HCT116 (cell line): ENCODE measurements around the gene NUMB. TPM values are rescaled to one million over a fixed set of nuclear protein-coding genes. Genes with fewer than 3 reads are reported as not detected.

Source experiments
- ATAC-seq: fragments of 200-7000 bp; cut with Tn5 transposase; 2 replicates; pipeline ENCODE4 v1.9.1; 2020; ENCODE audit warnings: mild to moderate bottlenecking, moderate library complexity
- BruUV-seq: library from RNA; stranded (reverse); fragments of 400-500 nt; replicated peaks from 2 replicates; lab custom pipeline; 2021; lab: Mats Ljungman, UMichigan
- CTCF ChIA-PET: fragments of 300-600 bp; sonication (Branson Sonifier 250); formaldehyde crosslinking; loops from one replicate; lab custom pipeline; 2021; ENCODE audit warnings: antibody characterized with exemption; lab: Charles Lee
- POLR2A ChIA-PET: fragments of 300-600, 350-600 bp; sonication (Branson Sonifier 250); formaldehyde crosslinking; loops from one replicate; lab custom pipeline; 2021; ENCODE audit warnings: antibody characterized with exemption; lab: Charles Lee
- RAD21 ChIA-PET, 2 experiments: fragments of 300-600 bp; sonication (Branson Sonifier 250); formaldehyde crosslinking; loops; one replicate each; lab custom pipeline; 2023; ENCODE audit warnings: low total read pairs in 2 of 2; ENCODE audit not compliant: uncharacterized antibody in 2 of 2, unreplicated experiment in 2 of 2, low non-redundant PET in 1 of 2; lab: Charles Lee
- DNase-seq: peaks from one replicate; pipeline ENCODE4 v3.0.0-alpha.2; 2010; ENCODE audit warnings: low read depth, low spot score
- H2AFZ ChIP-seq: fragments of 200-600 bp; shearing (Covaris generic), sonication (generic); 2 replicates; pipeline ENCODE4 v1.6.1; 2017; ENCODE audit warnings: low read depth, mixed run types, mixed read lengths, antibody characterized with exemption, low read length; ENCODE audit not compliant: poor library complexity, severe bottlenecking
- H3K27ac ChIP-seq: 2 replicates; pipeline ENCODE4 v1.5.1; 2012; ENCODE audit warnings: low read depth, low read length
- H3K27me3 ChIP-seq: fragments of 200-600 bp; sonication (generic); 2 replicates; pipeline ENCODE4 v1.6.1; 2016; ENCODE audit warnings: mixed run types, low read length, mixed read lengths; ENCODE audit not compliant: insufficient read depth
- H3K36me3 ChIP-seq, 2 experiments: fragments of 200-500 bp in 1 of 2; fragments of 200-600 bp in 1 of 2; sonication (Bioruptor generic) in 1 of 2; sonication (generic) in 1 of 2; 2 replicates each; pipeline versions ENCODE4 v1.5.1 to v1.6.1; 2014 to 2016; ENCODE audit warnings: low read length in 2 of 2, inconsistent platforms in 1 of 2, mixed read lengths in 1 of 2, mixed run types in 1 of 2; ENCODE audit not compliant: insufficient read depth in 2 of 2, control insufficient read depth in 1 of 2
- H3K4me1 ChIP-seq, 2 experiments: fragments of 200-600 bp in 1 of 2; sonication (generic) in 1 of 2; 2 replicates each; pipeline versions ENCODE4 v1.5.1 to v1.6.1; 2012 to 2017; ENCODE audit warnings: low read length in 2 of 2, inconsistent platforms in 1 of 2, mild to moderate bottlenecking in 1 of 2, mixed read lengths in 1 of 2, mixed run types in 1 of 2, moderate library complexity in 1 of 2; ENCODE audit not compliant: insufficient read depth in 2 of 2, control insufficient read depth in 1 of 2
- H3K4me2 ChIP-seq: fragments of 200-600 bp; sonication (generic); 2 replicates; pipeline ENCODE4 v1.6.1; 2017; ENCODE audit warnings: mixed run types, low read length, mixed read lengths
- H3K4me3 ChIP-seq, 2 experiments: fragments of 200-600 bp in 1 of 2; sonication (generic) in 1 of 2; replicated peaks in 1 of 2; 2 replicates each; pipeline ENCODE4 v1.5.1; 2011 to 2016; ENCODE audit warnings: low read length in 2 of 2, control low read depth in 1 of 2, low read depth in 1 of 2, mild to moderate bottlenecking in 1 of 2, mixed read lengths in 1 of 2, mixed run types in 1 of 2
- H3K79me2 ChIP-seq: fragments of 200-600 bp; sonication (generic); 2 replicates; pipeline ENCODE4 v1.6.1; 2017; ENCODE audit warnings: mild to moderate bottlenecking, mixed run types, low read length, moderate library complexity, mixed read lengths; ENCODE audit not compliant: insufficient read depth
- H3K9ac ChIP-seq: fragments of 200-600 bp; sonication (generic); 2 replicates; pipeline ENCODE4 v1.6.1; 2016; ENCODE audit warnings: low read length, mixed read lengths
- H3K9me2 ChIP-seq: fragments of 200-600 bp; sonication (generic), shearing (Covaris generic); 2 replicates; pipeline ENCODE4 v1.6.1; 2017; ENCODE audit warnings: mixed run types, mild to moderate bottlenecking, moderate library complexity; ENCODE audit not compliant: insufficient read depth
- H3K9me3 ChIP-seq, 2 experiments: fragments of 200-500 bp in 1 of 2; fragments of 200-600 bp in 1 of 2; sonication (Bioruptor generic) in 1 of 2; sonication (generic) in 1 of 2; 2 replicates each; pipeline ENCODE4 v1.6.1; 2014 to 2017; ENCODE audit warnings: low read length in 2 of 2, mixed read lengths in 2 of 2, inconsistent platforms in 1 of 2, low read depth in 1 of 2, mild to moderate bottlenecking in 1 of 2, mixed run types in 1 of 2, moderate library complexity in 1 of 2; ENCODE audit not compliant: control insufficient read depth in 1 of 2, insufficient read depth in 1 of 2
- H4K20me1 ChIP-seq: fragments of 200-600 bp; sonication (generic), shearing (Covaris generic); 2 replicates; pipeline ENCODE4 v1.6.1; 2017; ENCODE audit warnings: mixed run types, mild to moderate bottlenecking, moderate library complexity; ENCODE audit not compliant: insufficient read depth
- ATF3 ChIP-seq: IDR thresholded peaks from 2 replicates; pipeline ENCODE4 v1.6.1; 2012
- CBX3 ChIP-seq: IDR thresholded peaks from 2 replicates; pipeline ENCODE4 v1.6.1; 2012; ENCODE audit warnings: low read depth
- CEBPB ChIP-seq: IDR thresholded peaks from 2 replicates; pipeline ENCODE4 v1.6.1; 2012; ENCODE audit warnings: low read depth
- CTCF ChIP-seq, 3 experiments: fragments of 200-600 bp in 1 of 3; sonication (generic) in 1 of 3; IDR thresholded peaks in 2 of 3; conservative IDR thresholded peaks in 1 of 3; 2 replicates each; pipeline ENCODE4 v1.5.1; 2012 to 2017; ENCODE audit warnings: low read depth in 2 of 3, low read length in 2 of 3, antibody characterized with exemption in 1 of 3, borderline replicate concordance in 1 of 3, control low read depth in 1 of 3, mild to moderate bottlenecking in 1 of 3, mixed read lengths in 1 of 3, mixed run types in 1 of 3, moderate library complexity in 1 of 3; ENCODE audit not compliant: insufficient read depth in 1 of 3
- ELF1 ChIP-seq: IDR thresholded peaks from 2 replicates; pipeline ENCODE4 v1.6.1; 2012; ENCODE audit warnings: low read depth, borderline replicate concordance
- EZH2 ChIP-seq: fragments of 200-600 bp; sonication (generic); IDR thresholded peaks from 2 replicates; pipeline ENCODE4 v1.6.1; 2017; ENCODE audit warnings: antibody characterized with exemption, mixed run types
- EZH2phosphoT487 ChIP-seq: fragments of 200-600 bp; IDR thresholded peaks from 2 replicates; pipeline ENCODE4 v1.6.1; 2018; ENCODE audit warnings: antibody characterized with exemption, borderline replicate concordance
- JUND ChIP-seq: IDR thresholded peaks from 2 replicates; pipeline ENCODE4 v1.6.1; 2012
- MAX ChIP-seq: IDR thresholded peaks from 2 replicates; pipeline ENCODE4 v1.6.1; 2012
- POLR2A ChIP-seq: IDR thresholded peaks from 2 replicates; pipeline ENCODE4 v1.7.0; 2011; ENCODE audit warnings: borderline replicate concordance; ENCODE audit not compliant: insufficient read depth, insufficient read length; ENCODE audit errors: extremely low read depth
- SIN3A ChIP-seq: IDR thresholded peaks from 2 replicates; pipeline ENCODE4 v1.6.1; 2012; ENCODE audit warnings: low read depth
- SRF ChIP-seq: IDR thresholded peaks from 2 replicates; pipeline ENCODE4 v1.6.1; 2012; ENCODE audit warnings: low read depth
- TCF7L2 ChIP-seq: IDR thresholded peaks from 2 replicates; pipeline ENCODE4 v1.7.0; 2011; ENCODE audit warnings: borderline replicate concordance, inconsistent platforms; ENCODE audit not compliant: insufficient read depth, insufficient read length; ENCODE audit errors: extremely low read depth
- YY1 ChIP-seq: IDR thresholded peaks from 2 replicates; pipeline ENCODE4 v1.6.1; 2011; ENCODE audit warnings: low read length, low read depth, moderate library complexity, mild to moderate bottlenecking; ENCODE audit not compliant: insufficient replicate concordance; ENCODE audit errors: extremely low read depth
- ZBTB33 ChIP-seq: IDR thresholded peaks from 2 replicates; pipeline ENCODE4 v1.6.1; 2011; ENCODE audit warnings: mild to moderate bottlenecking, low read length, moderate library complexity; ENCODE audit not compliant: insufficient replicate concordance; ENCODE audit errors: extremely low read depth
- intact Hi-C: fragments of 100-400 bp; cut with micrococcal nuclease; formaldehyde crosslinking; loops from 2 replicates; pipeline ENCODE4 v1.10.0; 2022
- total RNA-seq: library from RNA; stranded (reverse); gene quantifications from one replicate; pipeline ENCODE4 v1.2.1, GENCODE V29; 2021; ENCODE audit not compliant: unreplicated experiment

Gene NUMB
- total RNA-seq, 1 experiment from 2014 or later = 43.0 TPM

- ATAC-seq (no peak), DNase-seq (no peak)
- BruUV-seq = no TSS peak
- Histone ChIP-seq H3K9me3 (no peaks in the 10 kb centered on the region), H4K20me1 (no peaks in the 10 kb centered on the region), H2AFZ (no peak overlapping the region), H3K4me3 (no peak overlapping the region), H3K27ac (no peak overlapping the region), H3K27me3 (no peaks in the 10 kb centered on the region), H3K4me2 (no peak overlapping the region), H3K4me1 (no peaks in the 10 kb centered on the region), H3K9ac (no peak overlapping the region), H3K79me2 (no peaks in the 10 kb centered on the region), H3K36me3 (no peaks in the 10 kb centered on the region), H3K9me2 (no peaks in the 10 kb centered on the region)
- POLR2A ChIA-PET = no interaction called here
- TF ChIP-seq MAX = no peak
- no peak for TF ChIP-seq ELF1
- TF ChIP-seq SRF = no peak
- no peak for TF ChIP-seq EZH2
- no peak for TF ChIP-seq POLR2A
- no peak for TF ChIP-seq ATF3
- no peak for TF ChIP-seq ZBTB33
- no peak for TF ChIP-seq SIN3A
- TF ChIP-seq CEBPB = no peak
- no peak for TF ChIP-seq JUND
- TF ChIP-seq YY1 = no peak
- no peak for TF ChIP-seq TCF7L2
- no peak for TF ChIP-seq EZH2phosphoT487
- no peak for TF ChIP-seq CBX3
- TF ChIP-seq CTCF (IDR thresholded peaks at IDR 0.05 in 2 of 3, conservative IDR thresholded peaks at IDR 0.05 in 1 of 3; ENCODE audit: borderline replicate concordance in 1 of 3, insufficient read depth in 1 of 3, low read depth in 2 of 3, low read length in 2 of 3) = no peak
- CTCF ChIA-PET = no interaction called here
- intact Hi-C loops = no loop called here
- RAD21 ChIA-PET = no interaction called here
Measured at GRCh38 chr14:73339206-73339605, 119.1 kb downstream of the NUMB start.
